GM12864 (cell line): Measurements from ENCODE around the gene HSPA12A.

Experiments
- DNase-seq: peaks from one replicate; pipeline ENCODE4 v3.0.0-alpha.2; 2011; ENCODE audit warnings: low read depth
- H3K4me3 ChIP-seq: 2 replicates; pipeline ENCODE4 v1.5.1; 2011; ENCODE audit warnings: mild to moderate bottlenecking, low read depth, low read length, control low read depth
- TF ChIP-seq, protein P1 (sequence below): IDR thresholded peaks from 2 replicates; pipeline ENCODE4 v1.5.1; 2011; ENCODE audit warnings: low read depth, mild to moderate bottlenecking, moderate library complexity, low read length, control low read depth, inconsistent platforms; ENCODE audit errors: missing control alignments

HSPA12A gene

DNA sequence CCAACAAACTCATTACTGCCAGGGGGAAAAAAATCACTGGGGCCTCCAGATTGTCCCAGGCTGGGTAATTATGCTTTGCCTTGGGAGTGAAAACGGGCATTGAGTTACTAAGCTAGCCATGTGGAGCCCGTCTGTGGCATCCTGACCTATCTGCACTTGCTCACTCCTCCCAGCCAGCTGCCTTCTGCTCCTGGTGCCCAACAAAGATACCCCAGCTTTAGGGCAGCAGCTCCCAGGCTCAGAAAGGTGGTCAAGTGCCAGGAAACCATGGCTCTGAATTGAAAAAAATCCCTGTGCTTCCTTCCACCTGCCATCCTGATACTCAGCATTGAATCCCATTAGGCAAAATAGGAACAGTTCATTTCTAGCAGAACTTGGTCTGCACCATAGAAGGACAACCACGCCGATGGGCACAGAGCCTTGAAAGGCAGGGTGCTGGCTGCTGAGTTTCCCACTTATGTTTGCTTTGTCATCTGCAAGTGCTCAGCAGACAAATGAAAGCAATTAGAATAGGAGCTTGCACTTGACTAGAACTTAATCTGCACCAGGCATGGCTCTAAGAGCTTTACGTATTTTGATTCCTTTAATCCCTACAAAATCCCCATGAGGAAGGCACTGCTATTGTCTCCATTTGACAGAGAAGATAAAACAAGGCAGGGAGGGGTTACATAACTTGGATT is 42.8 kb downstream of the HSPA12A start:
- TF ChIP-seq, protein P1, sequence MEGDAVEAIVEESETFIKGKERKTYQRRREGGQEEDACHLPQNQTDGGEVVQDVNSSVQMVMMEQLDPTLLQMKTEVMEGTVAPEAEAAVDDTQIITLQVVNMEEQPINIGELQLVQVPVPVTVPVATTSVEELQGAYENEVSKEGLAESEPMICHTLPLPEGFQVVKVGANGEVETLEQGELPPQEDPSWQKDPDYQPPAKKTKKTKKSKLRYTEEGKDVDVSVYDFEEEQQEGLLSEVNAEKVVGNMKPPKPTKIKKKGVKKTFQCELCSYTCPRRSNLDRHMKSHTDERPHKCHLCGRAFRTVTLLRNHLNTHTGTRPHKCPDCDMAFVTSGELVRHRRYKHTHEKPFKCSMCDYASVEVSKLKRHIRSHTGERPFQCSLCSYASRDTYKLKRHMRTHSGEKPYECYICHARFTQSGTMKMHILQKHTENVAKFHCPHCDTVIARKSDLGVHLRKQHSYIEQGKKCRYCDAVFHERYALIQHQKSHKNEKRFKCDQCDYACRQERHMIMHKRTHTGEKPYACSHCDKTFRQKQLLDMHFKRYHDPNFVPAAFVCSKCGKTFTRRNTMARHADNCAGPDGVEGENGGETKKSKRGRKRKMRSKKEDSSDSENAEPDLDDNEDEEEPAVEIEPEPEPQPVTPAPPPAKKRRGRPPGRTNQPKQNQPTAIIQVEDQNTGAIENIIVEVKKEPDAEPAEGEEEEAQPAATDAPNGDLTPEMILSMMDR = no peak
- no peak overlapping the region for H3K4me3 ChIP-seq
- no peak for DNase-seq

DNA sequence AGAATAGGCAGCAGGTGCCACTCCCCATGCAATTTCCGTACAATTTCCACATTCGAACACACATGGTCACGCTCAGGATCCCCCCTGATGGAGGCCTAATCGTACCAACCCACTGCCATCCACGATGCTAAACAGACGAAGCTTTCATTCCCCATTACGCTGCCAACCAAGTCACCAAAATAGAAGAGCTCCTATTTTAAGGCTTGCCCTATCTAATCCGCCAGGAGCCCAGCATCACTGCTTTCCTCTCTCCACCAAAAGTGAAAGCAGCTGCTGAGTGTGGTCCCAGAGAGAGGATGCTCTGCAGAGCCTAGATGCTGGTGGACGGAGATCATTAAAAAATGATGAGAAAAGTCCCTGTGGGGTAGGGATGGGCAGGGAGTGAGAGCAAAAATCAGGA is 43.3 kb downstream of the HSPA12A start:
- no peak overlapping the region for H3K4me3 ChIP-seq
- TF ChIP-seq, protein P1 = no peak
- no peak for DNase-seq

DNA sequence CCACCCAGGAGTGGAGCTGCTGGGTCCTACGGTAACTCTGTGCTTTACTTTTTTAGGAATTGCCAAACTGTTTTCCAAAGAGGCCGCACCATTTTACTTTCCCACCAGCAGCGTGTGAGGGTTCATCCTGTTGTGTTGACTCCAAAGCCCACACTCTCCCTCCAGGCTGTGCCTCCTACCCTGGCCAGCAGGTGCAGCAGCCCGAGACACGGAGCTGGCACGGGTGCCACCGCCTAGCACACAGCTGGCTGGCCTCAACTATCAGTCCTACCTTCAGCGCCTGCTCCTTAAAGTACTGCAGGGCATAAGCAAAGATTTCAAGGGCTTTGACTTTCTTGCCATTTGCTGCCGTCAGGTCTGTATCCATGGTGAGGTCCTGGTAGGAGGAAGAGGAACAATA is 44.0 kb downstream of the HSPA12A start:
- TF ChIP-seq, protein P1 = no peak
- DNase-seq = no peak
- no peak overlapping the region for H3K4me3 ChIP-seq

DNA sequence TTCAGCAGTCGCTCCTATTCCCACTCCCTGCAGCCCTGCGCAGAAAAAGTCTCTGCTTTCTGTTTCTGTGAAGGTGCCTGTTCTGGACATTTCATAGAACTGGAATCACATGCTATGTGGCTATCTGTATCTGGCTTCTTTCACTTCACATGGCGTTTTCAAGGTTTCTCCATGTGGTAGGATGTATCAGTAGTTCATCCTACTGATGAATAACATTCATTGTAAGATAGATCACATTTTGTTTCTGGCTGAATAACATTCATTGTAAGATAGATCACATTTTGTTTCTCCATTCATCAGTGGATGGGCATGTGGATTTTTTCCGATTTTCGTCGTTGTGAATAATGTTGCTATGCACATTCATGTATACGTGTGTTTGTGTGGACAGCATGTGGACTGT is 44.5 kb downstream of the HSPA12A start:
- no peak overlapping the region for H3K4me3 ChIP-seq
- TF ChIP-seq, protein P1 = no peak
- DNase-seq = no peak

DNA sequence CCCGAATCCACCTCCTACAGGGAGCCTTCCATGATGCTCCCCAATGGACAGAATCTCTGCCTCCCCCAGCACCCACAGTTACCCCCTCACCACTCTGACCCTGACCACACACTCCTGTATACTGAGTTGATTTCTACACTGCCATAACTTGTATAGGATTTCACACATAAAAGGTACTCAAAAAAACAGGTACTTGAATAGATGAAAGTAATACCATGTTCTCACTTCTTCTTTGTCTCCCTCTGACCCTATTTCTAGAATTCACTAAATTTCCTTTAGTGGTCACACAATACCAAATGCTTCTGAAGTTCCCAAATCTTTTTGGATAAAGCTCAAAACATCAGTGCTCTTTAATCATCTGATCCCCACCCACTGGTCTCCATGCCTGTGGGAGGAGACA is 45.4 kb downstream of the HSPA12A start:
- TF ChIP-seq, protein P1 = no peak
- no peak overlapping the region for H3K4me3 ChIP-seq
- DNase-seq = no peak

DNA sequence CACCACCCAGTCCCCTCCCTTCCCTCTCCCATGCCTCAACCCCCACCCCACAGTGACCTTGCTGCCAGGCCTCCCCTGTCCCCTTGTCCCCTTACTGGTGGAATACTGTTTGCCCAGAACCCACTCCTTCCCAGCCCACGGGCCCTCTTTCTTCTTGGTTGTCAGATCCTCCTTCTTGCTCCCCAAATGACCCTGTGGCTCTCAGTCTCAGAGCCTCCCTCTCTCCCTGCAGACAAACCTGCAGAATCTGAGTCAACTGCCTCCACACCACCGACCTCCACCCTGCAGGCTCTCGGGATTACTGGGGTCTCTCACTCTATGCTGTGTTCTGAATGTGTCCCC is 47.5 kb downstream of the HSPA12A start:
- no peak for DNase-seq
- H3K4me3 ChIP-seq = no peak overlapping the region
- TF ChIP-seq, protein P1 = no peak

DNA sequence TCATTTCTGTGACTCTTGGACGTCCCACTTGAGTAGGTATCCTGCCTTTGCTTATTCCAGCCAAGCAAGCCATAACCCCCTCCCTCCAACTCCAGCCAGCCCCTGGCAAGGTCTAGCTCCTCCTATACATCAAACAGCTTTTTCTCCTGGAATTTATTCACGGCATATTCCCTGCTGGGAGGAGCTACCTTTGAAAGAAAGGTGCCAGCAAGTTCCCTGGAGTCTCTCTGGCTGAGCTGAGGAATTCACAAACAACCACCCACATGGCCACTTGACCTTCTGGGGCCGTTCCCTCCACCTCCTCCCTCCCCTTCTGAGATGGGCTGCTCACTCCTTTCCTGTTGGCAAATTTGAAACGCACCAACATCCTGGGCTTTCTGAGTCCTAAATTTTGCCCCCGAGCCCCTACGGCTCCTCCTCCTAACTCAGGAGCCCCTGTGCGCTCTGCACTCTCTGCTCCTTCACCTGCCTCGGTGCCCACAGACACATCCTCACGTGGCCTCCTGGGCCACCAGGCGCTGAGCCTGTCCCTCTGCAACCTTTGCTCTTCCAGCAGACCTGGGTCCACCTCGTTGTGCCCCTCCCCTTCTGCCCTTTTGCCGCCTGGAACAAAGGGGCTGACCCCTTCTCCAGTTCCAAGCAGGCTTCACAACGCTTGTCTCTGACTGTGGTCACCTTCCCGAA is 48.0 kb downstream of the HSPA12A start:
- H3K4me3 ChIP-seq = no peak overlapping the region
- no peak for DNase-seq
- TF ChIP-seq, protein P1 = no peak
